ENCODE data around the gene NAPB.

- no peak for TF ChIP-seq EP300 (IDR thresholded peaks at IDR 0.05)
- TF ChIP-seq POLR2A (IDR thresholded peaks at IDR 0.05; ENCODE audit: low read length) = no peak
- TF ChIP-seq NPAS2 (CRISPR knock-in tag; IDR thresholded peaks at IDR 0.05; ENCODE audit: borderline replicate concordance) = no peak
- TF ChIP-seq TP53 (CRISPR knock-in tag; IDR thresholded peaks at IDR 0.05) = no peak
- TF ChIP-seq RFX5 (IDR thresholded peaks at IDR 0.05) = no peak
- no peak for TF ChIP-seq MAX (IDR thresholded peaks at IDR 0.05)
- no peak for TF ChIP-seq MAFK (IDR thresholded peaks at IDR 0.05; ENCODE audit: partially characterized antibody)
- TF ChIP-seq ELK1 (IDR thresholded peaks at IDR 0.05; ENCODE audit: low read depth, low read length) = no peak
- TF ChIP-seq CTCF (IDR thresholded peaks at IDR 0.05) = no peak
- no peak for TF ChIP-seq KDM5A (IDR thresholded peaks at IDR 0.05)
- no peak for TF ChIP-seq PBX3 (IDR thresholded peaks at IDR 0.05)
- no peak for TF ChIP-seq NFE2L2 (conservative IDR thresholded peaks at IDR 0.05; ENCODE audit: low read length)
- no peak for TF ChIP-seq JUN (IDR thresholded peaks at IDR 0.05)
Observed at GRCh38 chr20:23356203-23356602, 65.1 kb downstream of the NAPB start.

All from A549 (cell line).